H1 (cell line): Measurements from ENCODE around the gene RAP1GAP. TPM values are rescaled to one million over a fixed set of nuclear protein-coding genes. Genes with fewer than 3 reads are reported as not detected.
A peak's percentile ranks its signal among the peaks of the same experiment; 100 is the strongest.

ENCODE experiments used
- CTCF ChIA-PET: fragments of 300-600 bp; sonication (Branson Sonifier 250); formaldehyde crosslinking; loops from one replicate; lab custom pipeline; 2021; ENCODE audit not compliant: partially characterized antibody; lab: Charles Lee
- POLR2A ChIA-PET: fragments of 300-600 bp; sonication (Branson Sonifier 250); formaldehyde crosslinking; loops from one replicate; lab custom pipeline; 2021; ENCODE audit warnings: inconsistent platforms; ENCODE audit not compliant: partially characterized antibody; lab: Charles Lee
- DNase-seq, 2 experiments: peaks; one replicate each; pipeline versions ENCODE4 v3.0.0 to v3.0.0-alpha.2; 2010 to 2022; ENCODE audit warnings: low spot score in 2 of 2, low read depth in 1 of 2, mixed read lengths in 1 of 2
- FAIRE-seq: peaks from 2 replicates; lab custom pipeline; 2011; peaks lifted over from hg19 to GRCh38; lab: Jason Lieb, UNC
- H2AFZ ChIP-seq: 2 replicates; pipeline ENCODE4 v1.8.1; 2012; ENCODE audit warnings: low read length, inconsistent platforms
- H2AK5ac ChIP-seq: 2 replicates; pipeline ENCODE4 v1.6.1; 2013; ENCODE audit warnings: low read depth, low read length
- H2BK120ac ChIP-seq: replicated peaks from 2 replicates; pipeline ENCODE3; 2013; ENCODE audit warnings: low read depth, low read length, inconsistent platforms
- H2BK12ac ChIP-seq: 2 replicates; pipeline ENCODE4 v1.6.1; 2013; ENCODE audit warnings: low read depth, low read length
- H2BK15ac ChIP-seq: 2 replicates; pipeline ENCODE4 v1.6.1; 2013; ENCODE audit warnings: low read length
- H2BK20ac ChIP-seq: 2 replicates; pipeline ENCODE4 v1.6.1; 2013; ENCODE audit warnings: low read length
- H2BK5ac ChIP-seq: 2 replicates; pipeline ENCODE4 v1.6.1; 2013; ENCODE audit warnings: low read depth, low read length
- H3K14ac ChIP-seq: 2 replicates; pipeline ENCODE4 v1.6.1; 2013; ENCODE audit warnings: inconsistent platforms; ENCODE audit not compliant: insufficient read length
- H3K18ac ChIP-seq: 2 replicates; pipeline ENCODE4 v1.6.1; 2013; ENCODE audit warnings: low read length; ENCODE audit errors: extremely low read depth
- H3K23ac ChIP-seq: 2 replicates; pipeline ENCODE4 v1.6.1; 2013; ENCODE audit warnings: inconsistent platforms; ENCODE audit not compliant: insufficient read length
- H3K23me2 ChIP-seq: 2 replicates; pipeline ENCODE4 v1.6.1; 2013; ENCODE audit warnings: low read depth, low read length
- H3K27ac ChIP-seq: 2 replicates; pipeline ENCODE4 v1.6.1; 2011; ENCODE audit warnings: low read depth, low read length, inconsistent platforms
- H3K27me3 ChIP-seq, 4 experiments: replicated peaks in 1 of 4; 1 replicate in 1 of 4; 2 replicates in 3 of 4; pipeline versions ENCODE4 v1.6.1 to v1.8.1; 2011 to 2013; ENCODE audit warnings: low read length in 3 of 4, mild to moderate bottlenecking in 3 of 4, inconsistent platforms in 2 of 4, mixed read lengths in 2 of 4, moderate library complexity in 1 of 4; ENCODE audit not compliant: control insufficient read depth in 3 of 4, insufficient read depth in 3 of 4; ENCODE audit errors: extremely low read depth in 1 of 4
- H3K36me3 ChIP-seq, 4 experiments: 2 replicates each; pipeline versions ENCODE4 v1.6.1 to v1.8.1; 2011 to 2013; ENCODE audit warnings: mild to moderate bottlenecking in 4 of 4, low read length in 3 of 4, moderate library complexity in 2 of 4, control low read depth in 1 of 4, inconsistent platforms in 1 of 4; ENCODE audit not compliant: insufficient read depth in 4 of 4, control insufficient read depth in 2 of 4
- H3K4ac ChIP-seq: replicated peaks from 2 replicates; pipeline ENCODE3; 2013; ENCODE audit warnings: low read length, low read depth, mixed read lengths, inconsistent platforms; ENCODE audit not compliant: insufficient read length
- H3K4me1 ChIP-seq, 4 experiments: replicated peaks in 1 of 4; 1 replicate in 1 of 4; 2 replicates in 3 of 4; pipeline versions ENCODE4 v1.6.1 to v1.8.1; 2011 to 2013; ENCODE audit warnings: low read length in 3 of 4, inconsistent platforms in 2 of 4, mixed read lengths in 1 of 4; ENCODE audit not compliant: insufficient read depth in 4 of 4, control insufficient read depth in 3 of 4
- H3K4me2 ChIP-seq, 2 experiments: 2 replicates each; pipeline versions ENCODE4 v1.6.1 to v1.8.1; 2011 to 2013; ENCODE audit warnings: low read depth in 2 of 2, low read length in 2 of 2, control low read depth in 1 of 2, inconsistent platforms in 1 of 2, mild to moderate bottlenecking in 1 of 2; ENCODE audit not compliant: insufficient read depth in 1 of 2
- H3K4me3 ChIP-seq, 4 experiments: fragments of 200-600, 300-600 bp in 1 of 4; sonication (generic), shearing (Covaris generic), sonication (Bioruptor Twin) in 1 of 4; 2 replicates each; pipeline versions ENCODE4 v1.5.1 to v1.8.1; 2011 to 2016; ENCODE audit warnings: low read length in 4 of 4, low read depth in 3 of 4, control low read depth in 2 of 4, inconsistent platforms in 2 of 4, mild to moderate bottlenecking in 2 of 4, mixed read lengths in 1 of 4, moderate library complexity in 1 of 4; ENCODE audit not compliant: insufficient read depth in 2 of 4; ENCODE audit errors: extremely low read depth in 1 of 4
- H3K56ac ChIP-seq: replicated peaks from 2 replicates; pipeline ENCODE3; 2013; ENCODE audit warnings: low read depth, mild to moderate bottlenecking, mixed read lengths, low read length, inconsistent platforms; ENCODE audit not compliant: insufficient read length
- H3K79me1 ChIP-seq: 2 replicates; pipeline ENCODE4 v1.6.1; 2013; ENCODE audit warnings: low read depth, low read length, control low read depth
- H3K79me2 ChIP-seq, 2 experiments: 2 replicates each; pipeline versions ENCODE4 v1.6.1 to v1.8.1; 2012 to 2013; ENCODE audit warnings: low read length in 2 of 2, mild to moderate bottlenecking in 2 of 2, inconsistent platforms in 1 of 2; ENCODE audit not compliant: insufficient read depth in 2 of 2, control insufficient read depth in 1 of 2
- H3K9ac ChIP-seq, 4 experiments: replicated peaks in 1 of 4; 1 replicate in 1 of 4; 2 replicates in 3 of 4; pipeline versions ENCODE4 v1.6.1 to v1.8.1; 2011 to 2013; ENCODE audit warnings: low read depth in 3 of 4, low read length in 3 of 4, control low read depth in 2 of 4, mild to moderate bottlenecking in 2 of 4, moderate library complexity in 2 of 4, inconsistent platforms in 1 of 4; ENCODE audit errors: extremely low read depth in 1 of 4
- H3K9me3 ChIP-seq, 2 experiments: 2 replicates each; pipeline versions ENCODE4 v1.6.1 to v1.8.1; 2012 to 2013; ENCODE audit warnings: mild to moderate bottlenecking in 2 of 2, moderate library complexity in 2 of 2, control low read depth in 1 of 2, inconsistent platforms in 1 of 2, low read depth in 1 of 2, low read length in 1 of 2, mixed read lengths in 1 of 2; ENCODE audit not compliant: insufficient read depth in 2 of 2
- H4K20me1 ChIP-seq, 2 experiments: replicated peaks in 1 of 2; 2 replicates each; pipeline versions ENCODE3 to v1.8.1; 2011 to 2013; ENCODE audit warnings: inconsistent platforms in 2 of 2, low read length in 2 of 2, mild to moderate bottlenecking in 1 of 2; ENCODE audit not compliant: insufficient read depth in 2 of 2, control insufficient read depth in 1 of 2
- H4K5ac ChIP-seq: 2 replicates; pipeline ENCODE4 v1.6.1; 2013; ENCODE audit warnings: low read length, low read depth, mixed read lengths, inconsistent platforms; ENCODE audit not compliant: insufficient read length
- H4K8ac ChIP-seq: 2 replicates; pipeline ENCODE4 v1.8.0; 2013; ENCODE audit warnings: mild to moderate bottlenecking, moderate library complexity, low read length, inconsistent platforms; ENCODE audit not compliant: insufficient read depth; ENCODE audit errors: extremely low read depth
- H4K91ac ChIP-seq: replicated peaks from 2 replicates; pipeline ENCODE3; 2013; ENCODE audit warnings: low read length, mixed read lengths, inconsistent platforms; ENCODE audit not compliant: insufficient read length
- HDAC6 ChIP-seq: IDR thresholded peaks from one replicate; pipeline ENCODE4 v1.7.1; 2012; ENCODE audit warnings: low read depth, mild to moderate bottlenecking, inconsistent platforms, low read length, moderate library complexity
- NANOG ChIP-seq: IDR thresholded peaks from 2 replicates; pipeline ENCODE4 v1.6.1; 2011; ENCODE audit warnings: low read length, low read depth, mild to moderate bottlenecking, inconsistent platforms; ENCODE audit not compliant: insufficient read depth, poor library complexity, severe bottlenecking
- SP2 ChIP-seq: IDR thresholded peaks from 2 replicates; pipeline ENCODE4 v1.6.1; 2012; ENCODE audit warnings: mild to moderate bottlenecking, low read length, inconsistent platforms
- WGBS, 2 experiments: shearing (Covaris generic) in 1 of 2; methylation state at CpG; one replicate each; pipeline versions ENCODE4 v1.1.6 to v1.1.7; 2013 to 2015; ENCODE audit warnings: low lambda C conversion rate in 2 of 2, mixed read lengths in 2 of 2, inconsistent platforms in 1 of 2, low coverage in 1 of 2, missing lambda C conversion rate in 1 of 2; ENCODE audit not compliant: insufficient replicate concordance in 2 of 2, insufficient coverage in 1 of 2, insufficient read length in 1 of 2; ENCODE audit errors: extremely low coverage in 1 of 2, missing lambda C conversion rate in 1 of 2; 5-methylcytosine and 5-hydroxymethylcytosine counted together
- polyA plus RNA-seq, 7 experiments: library from polyadenylated mRNA; depleted of rRNA in 3 of 7; stranded (reverse) in 5 of 7; unstranded in 2 of 7; fragments of >200 nt in 5 of 7; fragments of 200-250 nt in 2 of 7; gene quantifications; 1 replicate in 5 of 7; 2 replicates in 1 of 7; 4 replicates in 1 of 7; pipeline versions ENCODE4 v1.2.1 to v1.2.3, GENCODE V29; 2011 to 2013; ENCODE audit warnings: missing spikeins in 2 of 7, mixed read lengths in 2 of 7
- total RNA-seq: library from RNA; stranded (reverse); fragmentation: NEBNext Ultra II Directional; extraction: Animal tissue kit (Norgen Biotek cat#: 25700); gene quantifications from 2 replicates; pipeline ENCODE4 v1.2.1, GENCODE V29; 2021

RAP1GAP gene
- total and polyA plus RNA-seq, 2 of the 8 experiments (the other 6 are each of a cell fraction or from before 2014, with no cell fraction given) = 8.4 TPM

- H3K4me1 ChIP-seq = peaks cover 2 to 7% (median 4%) of the 10 kb centered on the region in 4 experiments; a peak in 6 of 7 replicates
- H2BK5ac ChIP-seq = no peak overlapping the region
- H2BK12ac ChIP-seq = no peak overlapping the region
- TF ChIP-seq HDAC6 = no peak
- no peak for TF ChIP-seq SP2
- TF ChIP-seq NANOG = no peak
- H3K27me3 ChIP-seq = no peaks in the 10 kb centered on the region; a peak in 2 of 7 replicates
- H3K18ac ChIP-seq = no peak overlapping the region; the same call in 1 of the 2 replicates
- H2BK15ac ChIP-seq = no peak overlapping the region
- H3K14ac ChIP-seq = no peak overlapping the region
- no peak overlapping the region for H3K23ac ChIP-seq
- no peak overlapping the region for H3K4me3 ChIP-seq
- no peak overlapping the region for H2AK5ac ChIP-seq
- ChIA-PET CTCF (interaction anchor here (0.6 to 4.8 kb wide), 20 partner anchors 11 to 398 kb away, joined by 3 to 49 read pairs (median 3); partner anchors contain the start of gene ALPL), POLR2A (interaction anchor here (0.7 to 1.5 kb wide), 4 partner anchors 20 to 69 kb away, joined by 3 to 5 read pairs (median 4); no protein-coding TSS in a partner anchor)
- WGBS, 2 experiments = 92% methylated on average over 16 of the region's 18 CpGs; no CpG with 5 or more reads in 1 of the 2 experiments
- no peaks in the 10 kb centered on the region for H3K9me3 ChIP-seq
- H3K79me1 ChIP-seq = no peaks in the 10 kb centered on the region; the same call in none of the 2 replicates
- no peak overlapping the region for H3K9ac ChIP-seq
- peak overlapping the region; percentile 7 for H4K5ac ChIP-seq
- no peak overlapping the region for H2AFZ ChIP-seq
- FAIRE-seq = no peak
- no peak for DNase-seq
- peaks cover 2 to 6% of the 10 kb centered on the region in 2 experiments for H4K20me1 ChIP-seq
- no peaks in the 10 kb centered on the region for H3K79me2 ChIP-seq
- no peak overlapping the region for H3K4me2 ChIP-seq
- H3K23me2 ChIP-seq = peaks cover 3% of the 10 kb centered on the region; the same call in 1 of the 2 replicates
- H4K8ac ChIP-seq = peak overlapping the region; percentile 73; the same call in 1 of the 2 replicates
- H3K27ac ChIP-seq = no peak overlapping the region
- no peak overlapping the region for H2BK120ac ChIP-seq
- H3K56ac ChIP-seq = no peak overlapping the region
- H2BK20ac ChIP-seq = no peak overlapping the region
- no peak overlapping the region for H3K4ac ChIP-seq
- H4K91ac ChIP-seq = no peak overlapping the region
- peaks cover 0 to 4% (median 2%) of the 10 kb centered on the region in 4 experiments; a peak in 4 of 8 replicates for H3K36me3 ChIP-seq
These were observed 93.7 kb downstream of the RAP1GAP start for GRCh38 chr1:21575351-21575942.
